Left colon (tissue), 2 donors: ENCODE data around the gene NDST1. TPM values are rescaled to one million over a fixed set of nuclear protein-coding genes. Genes with fewer than 3 reads are reported as not detected.

Source experiments
- ATAC-seq: fragments of 200-7000 bp; cut with Tn5 transposase; one replicate; pipeline ENCODE4 v1.9.1; 2020; ENCODE audit warnings: mild to moderate bottlenecking, moderate library complexity
- DNase-seq, 2 donors: peaks; one replicate each; pipeline ENCODE4 v3.0.0-alpha.2; 2020
- intact Hi-C, 2 donors: fragments of 100-400 bp; cut with DNase I in 1 of 2; cut with micrococcal nuclease in 1 of 2; formaldehyde crosslinking; loops; one replicate each; pipeline versions ENCODE4 v1.11.2 to v1.14.0; 2022; cut with DNase I, micrococcal nuclease
- total RNA-seq, 2 donors: library from RNA; stranded (reverse); fragmentation: NEBNext Ultra II Directional; extraction: Animal tissue kit (Norgen Biotek cat#: 25700); gene quantifications; one replicate each; pipeline ENCODE4 v1.2.1, GENCODE V29; 2021
- donor health status: DM: no; HTN: no; CAD: no.
- donor health status: DM: yes; HTN: yes; CAD: no.

NDST1 gene
- total RNA-seq, 2 donors from 2014 or later: 63.5 to 73.9 TPM

DNA sequence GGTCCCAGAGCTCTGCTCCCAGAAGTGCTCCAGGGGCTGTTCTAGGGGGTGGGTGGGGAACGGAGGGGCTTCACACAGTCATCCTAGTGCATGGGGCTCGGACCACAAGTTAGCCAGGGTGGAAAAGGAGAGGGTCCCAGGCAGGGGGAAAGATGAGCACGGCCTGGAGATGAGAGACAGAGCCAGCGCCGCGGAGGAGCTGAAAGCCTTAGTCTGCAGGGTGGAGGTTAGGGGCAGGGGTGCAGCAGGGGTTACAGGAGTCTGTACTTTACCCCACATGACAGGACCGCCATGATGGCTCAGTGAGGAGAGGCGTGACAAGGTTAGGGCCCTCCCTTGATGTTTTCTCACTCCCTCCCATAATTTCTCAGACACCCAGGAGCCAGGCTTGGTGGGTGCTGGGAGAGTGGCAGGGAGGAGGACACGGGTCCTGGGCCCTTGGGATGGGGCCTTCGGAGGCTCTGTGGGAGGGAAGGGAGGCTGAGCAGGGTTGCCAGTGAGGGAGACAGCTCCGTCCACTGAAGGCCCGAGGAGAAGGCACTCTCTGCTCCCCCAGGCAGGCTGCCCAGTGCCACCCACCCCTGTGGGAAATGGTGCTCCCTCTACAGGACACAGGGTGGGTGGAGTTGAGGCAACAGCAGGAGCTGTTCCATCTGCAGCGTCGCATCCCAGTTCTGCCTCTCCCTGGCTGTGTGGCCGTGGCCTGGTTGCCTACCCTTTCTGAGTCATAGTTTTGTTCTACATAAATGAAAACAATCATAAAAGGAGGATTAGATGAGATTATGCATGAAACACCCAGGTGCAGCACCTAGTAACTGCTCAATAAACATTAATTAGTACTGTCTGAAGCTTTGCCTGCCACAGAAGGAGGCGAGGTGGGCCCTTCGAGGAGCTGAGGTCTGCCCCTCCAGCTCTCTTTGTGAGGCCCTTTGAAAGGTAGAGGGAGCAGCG is 66.2 kb downstream of the NDST1 start:
- intact Hi-C loops: no loop called here
- ATAC-seq (peak; percentile 33), DNase-seq (peak in 1 of 2 donors; percentile 18)

DNA sequence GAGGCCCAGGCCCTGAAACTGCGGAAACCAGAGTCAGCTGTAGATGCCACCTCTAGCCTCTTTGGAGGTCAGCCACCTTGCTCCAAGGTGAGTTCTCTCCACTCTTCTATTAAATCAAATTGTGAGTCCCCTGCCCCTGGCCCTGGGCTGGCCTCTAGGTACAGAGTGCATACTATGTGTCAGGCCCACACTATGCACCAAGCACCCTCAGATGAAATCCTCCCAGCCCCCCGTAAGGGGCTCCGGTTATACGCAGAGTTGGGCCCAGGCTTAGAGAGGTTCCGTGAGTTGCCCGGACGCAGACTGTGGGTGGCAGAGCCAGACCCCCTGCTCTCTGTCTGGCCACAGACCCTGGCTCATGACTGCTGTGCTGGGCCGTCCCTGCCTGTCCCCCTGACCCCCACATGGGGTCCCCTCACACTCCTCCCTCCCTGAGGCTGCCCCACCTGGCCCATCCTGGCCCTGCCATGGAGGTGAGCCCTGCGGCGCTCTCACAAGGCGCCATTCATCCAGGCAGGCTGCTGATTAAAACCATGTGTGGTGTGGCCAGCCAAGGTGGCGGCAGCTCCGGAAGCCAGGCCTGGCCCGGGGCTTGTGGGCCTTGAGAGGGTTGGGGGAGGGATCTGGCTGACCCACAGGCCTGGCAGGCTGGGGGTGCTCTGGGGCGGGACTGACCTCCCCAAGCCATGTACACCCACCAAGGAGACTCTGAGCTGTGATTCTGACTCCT is 67.1 kb downstream of the NDST1 start:
- DNase-seq: peak in 1 of 2 donors; percentile 22
- intact Hi-C loops: no loop called here
- ATAC-seq: no peak

DNA sequence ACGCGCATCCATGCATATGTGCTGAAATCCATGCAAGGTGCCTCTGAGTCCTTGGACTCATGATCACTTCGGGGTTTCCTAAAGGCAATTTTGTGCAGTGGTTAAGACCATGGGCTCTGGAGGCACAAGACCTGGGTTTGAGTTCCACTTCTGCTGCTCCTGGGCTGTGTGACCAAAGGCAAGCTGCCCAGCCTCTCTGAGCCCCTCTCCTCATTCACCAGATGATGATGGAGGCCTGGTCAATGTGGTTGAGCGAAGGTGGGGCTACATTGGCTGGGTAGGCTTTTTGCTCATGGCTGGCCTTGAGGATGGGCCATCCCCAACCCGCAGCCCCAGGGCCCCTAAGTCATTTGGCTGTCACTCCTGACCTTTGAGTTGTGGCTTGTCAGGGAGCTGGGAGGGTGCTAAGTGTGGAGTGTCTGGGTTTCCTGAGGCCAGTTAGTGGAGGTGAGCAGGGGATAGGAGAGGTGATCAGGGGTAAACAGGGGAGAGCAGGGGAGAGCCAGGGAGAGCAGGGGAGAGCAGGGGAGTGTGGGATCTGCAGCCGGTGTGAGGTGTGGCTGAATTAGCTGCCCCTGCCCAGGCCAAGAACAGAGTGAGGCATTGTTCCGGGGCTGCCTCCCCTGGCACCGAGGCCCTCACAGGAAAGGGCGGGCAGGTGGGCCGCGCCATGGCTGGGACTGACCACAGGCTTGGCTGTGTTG is 68.0 kb downstream of the NDST1 start:
- ATAC-seq: peak; percentile 38
- DNase-seq: peak in 1 of 2 donors; percentile 22
- intact Hi-C loops: no loop called here

DNA sequence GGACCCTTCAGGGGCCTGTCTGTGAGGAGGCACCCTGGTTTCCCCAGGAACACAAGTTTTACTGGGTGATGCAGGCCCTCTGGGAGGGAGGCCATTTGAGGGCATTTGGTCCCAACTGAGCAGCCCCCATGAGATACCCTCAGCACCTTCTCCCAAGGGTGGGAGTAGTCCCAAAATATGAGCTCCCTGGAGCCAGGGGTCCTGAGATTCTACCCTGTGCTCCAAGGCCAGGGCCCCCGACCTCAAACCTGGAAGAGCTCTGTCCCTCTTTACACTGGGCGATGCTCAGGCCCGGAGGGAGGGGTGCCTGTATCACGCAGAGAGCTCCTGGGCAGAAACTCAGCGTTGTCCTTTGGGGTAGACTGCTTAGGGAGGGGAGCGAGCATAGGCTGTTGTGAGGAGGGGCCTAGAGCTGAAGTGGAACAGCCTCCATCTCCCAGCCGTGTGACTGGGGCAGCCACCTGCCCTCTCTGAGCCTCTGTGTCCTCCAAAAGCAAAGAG is 68.6 kb downstream of the NDST1 start:
- peak in 1 of 2 donors; percentile 17 for DNase-seq
- intact Hi-C loops: no loop called here
- no peak for ATAC-seq

DNA sequence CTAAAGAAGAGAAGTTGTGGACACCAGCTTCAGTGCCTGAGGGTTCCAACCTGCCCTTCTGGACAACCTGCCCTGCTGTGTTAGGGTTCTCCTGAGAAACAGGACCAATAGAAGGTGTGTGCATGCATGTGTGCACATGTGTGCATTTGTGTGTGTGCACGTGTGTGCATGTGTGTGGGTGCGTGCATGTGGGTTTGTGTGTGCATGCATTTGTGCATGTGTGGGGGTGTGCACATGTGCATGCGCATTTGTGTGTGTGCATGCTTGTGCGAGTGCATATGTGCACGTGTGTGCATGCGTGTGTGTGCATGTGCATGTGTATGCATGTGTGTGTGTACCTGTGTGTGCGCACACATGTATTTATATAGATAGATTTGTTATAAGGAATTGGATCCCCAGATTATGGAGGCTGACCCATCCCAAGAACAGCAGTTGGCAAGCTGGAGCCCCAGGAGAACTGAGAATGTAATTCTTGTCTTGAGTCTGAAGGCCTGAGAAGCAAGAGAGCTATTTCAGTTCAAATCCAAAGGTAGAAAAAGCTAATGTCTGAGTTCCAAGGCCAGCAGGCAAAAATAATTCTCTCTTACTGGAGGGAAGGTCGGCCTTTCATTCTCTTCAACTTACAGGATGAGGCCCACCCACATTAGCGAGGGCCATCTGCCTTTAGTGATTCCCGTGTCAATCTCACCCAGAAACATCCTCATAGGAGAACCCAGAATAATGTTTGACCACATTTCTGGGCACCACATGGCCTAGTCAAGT is 69.6 kb downstream of the NDST1 start:
- ATAC-seq: no peak
- peak in 1 of 2 donors; percentile 12 for DNase-seq
- intact Hi-C loops: no loop called here

DNA sequence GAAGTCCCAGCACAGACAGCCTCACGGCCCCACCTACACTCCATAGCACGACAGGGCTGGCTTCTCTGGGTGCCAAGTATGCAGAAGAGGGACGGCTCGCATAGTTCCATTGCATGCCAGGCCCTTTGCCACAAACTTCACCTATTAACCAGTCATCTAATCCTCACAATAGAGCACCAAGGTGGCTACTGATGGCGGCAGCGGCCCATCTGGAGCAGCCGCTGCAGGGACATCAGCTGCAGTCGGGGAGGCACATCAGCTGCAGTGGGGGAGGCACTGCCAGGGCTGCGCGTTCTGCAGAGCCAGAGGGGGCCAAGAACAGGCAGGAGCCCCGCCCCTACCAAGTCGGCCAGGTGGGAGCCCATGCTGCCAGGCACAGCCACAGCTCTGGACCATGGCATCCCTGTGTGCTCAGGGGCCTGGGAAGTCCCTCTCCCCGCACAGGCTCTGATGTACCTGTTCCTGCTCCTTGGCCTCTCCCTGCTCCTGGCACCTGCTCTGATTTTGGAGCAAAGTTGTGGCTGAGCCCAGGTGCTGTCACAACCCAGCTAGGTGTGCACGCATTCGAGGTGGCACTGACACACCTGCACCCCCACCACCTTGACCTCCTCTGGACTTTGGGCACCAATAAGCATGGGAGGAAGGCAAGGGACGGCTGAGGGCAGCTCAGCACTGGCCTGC is 71.0 kb downstream of the NDST1 start:
- DNase-seq: peak in 1 of 2 donors; percentile 12
- ATAC-seq: no peak

DNA sequence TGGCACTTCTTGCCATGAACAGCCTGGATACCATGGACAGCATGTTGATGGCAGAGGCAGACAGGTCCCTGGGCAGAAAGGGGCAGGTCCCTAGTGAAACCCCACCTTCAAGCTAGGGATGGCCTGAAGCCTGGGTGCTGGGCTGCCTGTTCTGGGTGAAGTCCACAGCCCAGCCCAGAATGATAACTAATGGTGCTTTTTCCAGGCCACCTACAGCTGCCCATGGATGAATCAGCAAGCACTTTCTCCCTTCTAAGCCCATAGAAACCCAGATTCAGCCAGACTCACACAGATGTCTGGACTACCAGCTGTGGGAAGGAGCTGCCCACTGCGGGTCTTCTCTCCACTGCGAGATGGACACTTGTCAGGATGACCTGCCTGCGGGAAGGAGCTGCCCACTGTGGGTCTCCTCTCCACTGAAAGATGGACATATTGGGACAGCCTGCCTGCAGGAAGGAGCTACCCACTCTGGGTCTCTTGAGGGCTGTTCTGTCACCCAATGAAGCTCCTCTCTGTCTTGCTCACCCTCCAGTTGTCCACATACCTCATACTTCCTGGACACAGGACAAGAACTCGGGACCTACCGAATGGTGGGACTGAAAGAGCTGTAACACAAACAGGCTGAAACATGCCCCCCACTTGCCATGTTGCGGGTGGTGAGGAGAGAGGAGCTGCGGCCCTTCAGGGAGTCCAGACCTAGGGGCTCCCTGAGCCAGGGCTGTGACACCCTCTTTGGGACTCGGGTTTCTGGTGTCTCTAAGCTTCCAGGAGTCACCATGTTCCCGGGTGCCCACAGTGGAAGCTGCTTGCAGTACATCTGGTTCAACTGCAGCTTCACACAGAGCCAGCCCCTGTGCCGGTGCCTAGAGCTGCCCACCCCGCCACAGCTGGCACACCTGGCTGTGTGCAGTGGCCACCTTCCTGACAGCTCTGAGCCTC is 71.8 kb downstream of the NDST1 start:
- ATAC-seq: peak; percentile 60
- DNase-seq: peak in 1 of 2 donors; percentile 54
- intact Hi-C loops: no loop called here

More for the DNA sequence above, 71.0 kb downstream of the NDST1 start:
- intact Hi-C loops: no loop called here

DNA sequence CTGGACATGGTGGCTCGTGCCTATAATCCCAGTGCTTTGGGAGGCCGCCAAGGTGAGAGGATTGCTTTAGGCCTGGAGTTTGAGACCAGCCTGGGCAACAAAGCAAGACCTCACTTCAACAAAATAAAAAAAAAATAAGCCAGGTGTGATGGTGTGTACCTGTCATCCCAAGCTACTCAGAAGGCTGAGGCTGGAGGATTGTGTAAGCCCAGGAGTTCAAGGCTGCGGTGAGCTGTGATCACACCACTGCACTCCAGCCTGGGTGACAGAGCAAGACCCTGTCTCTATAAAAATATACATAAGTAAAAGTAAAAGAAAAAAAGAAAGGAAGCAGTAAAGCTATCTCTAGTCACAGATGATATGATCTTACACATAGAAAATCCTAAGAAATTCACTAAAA is 73.0 kb downstream of the NDST1 start:
- no peak for ATAC-seq
- peak in 1 of 2 donors; percentile 23 for DNase-seq
- intact Hi-C loops: no loop called here

DNA sequence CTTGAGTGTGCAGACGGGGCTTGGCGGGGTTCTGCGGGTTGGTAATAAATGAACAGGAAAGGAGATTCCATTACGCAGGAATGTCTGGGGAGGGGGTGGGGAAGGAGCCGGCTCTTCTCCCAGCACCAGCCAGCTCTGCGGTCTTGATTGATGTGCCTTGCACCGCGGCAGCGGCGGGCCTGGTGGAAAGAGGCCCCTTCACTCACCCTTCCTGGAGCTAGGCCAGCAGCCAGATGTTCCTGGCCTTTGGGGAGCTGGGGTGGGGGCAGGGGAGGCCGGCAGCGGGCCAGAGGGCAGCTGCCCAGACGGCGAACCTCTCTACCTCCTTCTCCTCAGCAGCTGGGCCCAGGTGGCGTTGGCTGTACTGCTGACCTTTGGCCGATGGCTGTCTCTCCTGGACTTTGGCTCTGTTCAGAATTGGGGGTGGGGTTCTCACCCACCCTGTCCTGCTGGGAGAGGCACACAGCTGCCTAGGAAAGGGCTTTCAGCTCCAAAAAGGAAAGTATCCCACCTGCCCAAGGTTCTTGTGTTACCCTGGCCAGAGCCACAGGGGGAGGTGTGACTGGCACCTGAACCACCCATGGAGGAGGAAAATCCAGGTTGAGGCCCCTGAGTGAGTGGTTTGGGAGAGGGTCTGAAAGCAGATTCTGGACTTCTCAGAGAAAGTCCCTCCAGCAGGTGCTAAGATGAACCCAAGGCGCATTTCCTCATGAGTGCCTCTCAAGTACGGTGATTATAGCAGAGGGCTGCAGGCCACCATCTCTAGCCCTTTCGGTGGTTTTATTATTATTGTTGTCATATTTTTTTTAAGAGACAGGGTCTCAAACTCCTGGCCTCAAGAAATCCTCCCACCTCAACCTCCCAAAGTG is 74.5 kb downstream of the NDST1 start:
- DNase-seq (peak; percentile 81 to 84), ATAC-seq (peak; percentile 60)
- intact Hi-C loops: no loop called here

DNA sequence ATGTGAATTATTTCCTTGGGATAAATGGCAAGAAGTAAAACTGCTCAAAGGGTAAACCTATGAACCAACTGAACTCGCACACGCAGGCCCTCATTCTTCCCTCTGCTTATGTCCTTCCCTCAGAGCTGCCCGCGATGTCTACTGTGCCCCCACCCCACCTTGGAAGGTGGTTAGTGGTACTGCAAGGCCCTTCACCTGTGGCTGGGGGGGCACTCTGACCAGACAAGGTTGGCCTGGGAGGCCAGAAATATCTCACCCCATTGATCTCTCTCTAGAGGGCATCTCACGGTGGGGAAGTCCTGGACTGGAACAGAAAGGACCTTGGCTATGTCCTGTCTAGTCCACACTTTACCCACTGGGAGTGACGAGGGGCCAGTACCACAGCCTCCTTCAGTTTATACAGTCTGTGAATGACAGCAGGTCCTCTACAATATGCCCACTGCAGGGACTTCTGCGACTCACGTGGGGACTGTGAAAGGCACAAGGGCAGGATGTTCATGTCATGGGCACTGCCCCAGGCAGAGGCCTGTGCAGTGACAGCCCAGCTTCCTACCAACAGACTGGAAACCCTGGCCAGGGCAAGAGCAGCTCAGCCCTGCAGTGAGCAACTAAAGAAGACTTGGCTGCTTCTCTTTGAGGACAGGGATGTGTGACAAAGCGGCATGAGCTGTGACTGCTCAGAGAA is 75.8 kb downstream of the NDST1 start:
- DNase-seq: peak in 1 of 2 donors; percentile 34
- ATAC-seq: no peak
- intact Hi-C loops: no loop called here

DNA sequence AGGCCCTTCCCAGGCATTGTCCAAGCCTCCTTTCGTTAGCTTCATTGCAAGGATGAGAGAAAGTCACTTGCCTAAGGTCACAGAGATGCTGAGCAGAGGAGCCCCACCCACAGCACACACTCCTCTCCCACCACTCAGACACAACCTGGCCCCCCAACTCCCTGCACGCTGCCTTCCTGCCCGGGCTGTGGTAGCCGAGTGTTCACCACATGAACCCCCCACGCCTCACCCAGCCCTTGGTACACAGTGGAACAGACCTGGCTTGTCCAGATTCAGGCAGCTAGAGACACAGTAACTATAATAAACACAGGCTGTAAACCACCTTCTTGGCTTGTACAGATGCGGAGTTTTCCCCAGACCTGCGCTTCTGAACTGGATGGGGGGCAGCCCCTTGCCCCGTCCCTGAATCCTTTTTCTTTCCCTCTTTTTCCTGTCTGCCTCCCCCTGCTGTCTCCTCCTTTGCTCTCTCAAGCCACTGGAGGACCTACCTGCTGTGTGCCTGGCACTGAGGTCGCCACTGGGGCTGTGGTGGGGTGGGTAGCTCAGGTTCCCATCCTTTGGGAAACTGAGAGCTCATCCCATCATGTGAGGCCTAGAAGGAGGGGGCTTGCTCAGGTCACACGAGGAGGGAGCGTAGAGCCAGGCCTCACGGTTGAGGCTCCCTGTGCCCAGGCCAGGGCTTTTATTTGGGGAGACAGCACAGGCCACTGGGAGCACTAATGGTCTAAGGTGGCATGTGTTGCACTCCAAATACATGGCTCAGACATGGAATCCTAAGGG is 76.8 kb downstream of the NDST1 start:
- DNase-seq (peak; percentile 63 to 66), ATAC-seq (peak; percentile 48)
- intact Hi-C loops: no loop called here

DNA sequence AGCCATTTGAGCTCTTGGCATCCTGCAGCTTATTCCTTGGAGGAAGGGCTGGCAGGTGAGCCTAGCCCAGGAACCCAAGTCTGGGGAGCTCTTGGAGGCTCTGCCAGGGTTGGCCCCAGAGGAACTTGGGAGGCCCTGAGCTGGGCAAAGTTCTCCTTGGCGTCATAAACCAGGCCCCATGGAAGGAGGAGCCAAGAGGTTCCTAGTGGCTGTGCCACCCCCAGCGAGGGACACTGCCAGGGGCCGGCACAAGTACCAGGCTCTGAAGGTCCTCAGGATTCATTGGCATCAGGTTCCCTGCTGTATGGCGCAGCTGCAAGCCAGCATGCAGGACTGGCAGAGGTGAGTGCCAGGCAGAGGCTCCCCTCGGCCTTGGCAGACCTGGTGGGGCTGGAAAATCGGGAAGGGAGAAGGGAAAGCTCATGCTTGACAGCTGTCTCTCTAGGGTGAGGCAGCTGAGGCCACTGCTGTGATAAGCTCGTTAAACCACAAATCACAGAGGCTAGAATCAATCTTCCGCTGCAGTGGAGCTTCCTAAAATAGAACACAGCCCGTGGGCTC is 77.9 kb downstream of the NDST1 start:
- intact Hi-C loops: no loop called here
- DNase-seq: peak; percentile 82 to 90
- peak; percentile 70 for ATAC-seq

DNA sequence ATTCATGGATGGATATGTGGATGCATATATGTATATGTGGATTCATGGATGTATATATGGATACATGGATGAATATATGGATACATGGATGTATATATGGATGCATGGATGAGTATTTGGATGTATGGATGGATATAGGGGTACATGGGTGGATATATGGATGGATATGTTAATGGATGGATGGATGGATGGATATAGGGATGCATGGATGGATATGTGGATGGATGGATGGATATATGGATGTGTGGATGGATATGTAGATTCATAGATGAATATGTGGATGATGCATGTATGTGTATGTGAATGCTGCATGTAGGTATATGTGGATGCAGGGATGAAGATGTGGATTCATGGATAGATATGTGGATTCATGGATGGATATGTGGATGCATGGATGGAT is 79.1 kb downstream of the NDST1 start:
- intact Hi-C loops: no loop called here
- ATAC-seq: no peak
- no peak for DNase-seq

DNA sequence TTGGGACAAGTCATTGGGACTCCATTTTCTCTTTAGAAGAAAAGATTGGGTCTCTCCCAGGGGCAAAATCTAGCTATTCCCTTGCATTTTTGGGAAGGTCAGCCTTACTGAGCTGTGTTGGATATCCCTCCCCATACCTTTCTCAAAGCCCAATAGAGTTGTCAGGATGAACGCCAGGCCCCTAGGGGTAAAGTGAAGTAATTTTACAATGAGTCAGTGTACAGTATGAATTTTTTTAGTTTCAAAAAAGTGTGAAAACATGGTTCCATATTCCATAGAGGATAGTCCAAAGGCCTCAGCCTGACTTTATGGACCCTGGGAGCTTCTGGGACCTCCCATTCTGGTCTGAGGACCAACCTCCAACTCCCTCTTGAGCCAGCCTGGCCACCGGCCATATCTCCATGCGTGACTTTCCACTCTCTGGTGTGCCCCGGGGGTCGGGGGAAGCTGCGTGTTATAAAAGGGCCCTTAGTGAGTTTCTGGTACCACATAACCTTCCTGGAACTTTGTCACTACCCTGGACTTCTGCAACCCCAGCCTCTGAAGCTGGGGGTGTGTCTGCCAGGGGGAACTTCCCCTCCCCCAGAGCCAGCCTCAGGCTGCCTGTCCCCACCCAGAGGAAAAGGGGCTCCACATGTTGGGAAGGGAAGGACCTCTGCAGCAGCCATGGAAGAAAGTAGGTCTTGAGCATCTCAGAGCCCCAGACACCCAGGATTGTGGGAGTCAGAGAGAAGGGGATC is 80.1 kb downstream of the NDST1 start:
- intact Hi-C loops: no loop called here
- ATAC-seq: no peak
- no peak for DNase-seq
